Stimulated activated CD8-positive, alpha-beta memory T cell treated with anti-CD3 and anti-CD28 coated beads, Interleukin-4, amount 100 ng/mL, for 1 hour (primary cell): ENCODE results near the gene TEX22.

Experiments
- DNase-seq, 2 donors: peaks; one replicate each; pipeline ENCODE4 v3.0.0-alpha.2; 2020; ENCODE audit warnings: low read depth in 2 of 2, low spot score in 1 of 2

Gene TEX22

DNA sequence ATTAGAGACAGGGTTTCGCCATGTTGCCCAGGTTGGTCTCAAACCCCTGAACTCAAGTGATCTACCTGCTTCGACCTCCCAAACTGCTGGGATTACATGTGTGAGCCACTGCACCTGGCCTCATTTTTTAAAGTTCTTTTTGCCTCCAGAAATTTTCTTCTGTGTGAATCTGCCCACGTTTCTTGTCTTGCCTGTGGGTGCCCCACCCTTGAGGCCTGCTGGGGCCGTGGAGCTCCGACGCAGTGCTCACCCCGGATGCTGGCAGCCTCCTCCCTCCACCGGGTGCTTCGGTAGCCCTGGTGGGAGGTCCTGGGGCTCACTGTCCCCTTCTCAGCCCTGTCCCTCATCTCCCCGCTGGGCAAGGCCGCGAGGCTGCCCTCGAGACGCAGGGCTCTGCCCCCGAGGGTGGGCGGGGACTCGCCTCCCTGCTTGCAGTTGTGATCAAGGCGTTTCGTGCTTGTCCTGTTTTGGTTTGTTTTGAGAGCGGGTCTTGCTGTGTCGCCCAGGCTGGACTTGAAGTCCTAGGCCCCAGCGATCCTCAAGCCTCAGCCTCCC, 56.8 kb downstream of the TEX22 start:
- DNase-seq = no peak

DNA sequence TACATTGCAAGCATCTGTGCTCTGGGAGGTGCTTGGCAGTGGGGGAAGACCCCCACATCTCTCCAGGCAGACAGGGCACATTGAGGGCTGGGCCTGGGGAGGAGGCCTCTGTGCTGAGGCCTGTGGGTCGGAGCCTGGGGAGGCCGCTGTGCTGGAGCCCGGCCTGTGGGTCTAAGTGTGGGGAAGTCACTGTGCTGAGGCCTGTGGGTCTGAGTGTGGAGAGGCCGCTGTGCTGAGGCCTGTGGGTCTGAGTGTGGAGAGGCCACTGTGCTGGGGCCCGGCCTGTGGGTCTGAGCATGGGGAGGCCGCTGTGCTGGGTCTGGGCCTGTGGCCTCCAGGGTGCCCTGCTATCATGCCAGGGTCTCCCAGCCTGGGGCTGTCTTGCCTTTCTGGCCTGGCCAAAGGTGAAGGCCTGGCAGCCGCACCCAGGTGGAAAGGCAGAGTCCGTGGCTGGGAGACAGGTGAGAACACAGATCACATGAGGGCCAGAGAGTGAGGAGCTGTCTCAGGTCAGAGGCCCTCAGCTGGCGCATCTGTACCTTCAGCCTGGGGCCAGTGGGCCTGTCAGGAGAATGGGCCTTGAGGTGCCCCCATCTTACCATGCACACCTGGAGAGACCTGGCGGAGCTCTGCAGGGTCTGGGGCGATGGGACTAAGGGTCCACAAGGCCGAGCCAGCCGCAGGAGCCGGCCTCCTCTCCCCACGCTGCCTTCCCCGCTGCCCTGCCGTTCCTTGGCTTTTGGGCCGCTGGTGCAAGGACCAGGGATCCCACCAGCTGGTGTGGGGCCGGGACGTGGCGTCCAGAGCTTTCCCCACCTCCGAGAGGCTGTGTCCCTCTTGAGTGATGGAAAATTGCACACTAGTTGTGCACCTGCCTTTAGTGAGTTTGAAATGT, 57.7 kb downstream of the TEX22 start:
- DNase-seq = no peak

DNA sequence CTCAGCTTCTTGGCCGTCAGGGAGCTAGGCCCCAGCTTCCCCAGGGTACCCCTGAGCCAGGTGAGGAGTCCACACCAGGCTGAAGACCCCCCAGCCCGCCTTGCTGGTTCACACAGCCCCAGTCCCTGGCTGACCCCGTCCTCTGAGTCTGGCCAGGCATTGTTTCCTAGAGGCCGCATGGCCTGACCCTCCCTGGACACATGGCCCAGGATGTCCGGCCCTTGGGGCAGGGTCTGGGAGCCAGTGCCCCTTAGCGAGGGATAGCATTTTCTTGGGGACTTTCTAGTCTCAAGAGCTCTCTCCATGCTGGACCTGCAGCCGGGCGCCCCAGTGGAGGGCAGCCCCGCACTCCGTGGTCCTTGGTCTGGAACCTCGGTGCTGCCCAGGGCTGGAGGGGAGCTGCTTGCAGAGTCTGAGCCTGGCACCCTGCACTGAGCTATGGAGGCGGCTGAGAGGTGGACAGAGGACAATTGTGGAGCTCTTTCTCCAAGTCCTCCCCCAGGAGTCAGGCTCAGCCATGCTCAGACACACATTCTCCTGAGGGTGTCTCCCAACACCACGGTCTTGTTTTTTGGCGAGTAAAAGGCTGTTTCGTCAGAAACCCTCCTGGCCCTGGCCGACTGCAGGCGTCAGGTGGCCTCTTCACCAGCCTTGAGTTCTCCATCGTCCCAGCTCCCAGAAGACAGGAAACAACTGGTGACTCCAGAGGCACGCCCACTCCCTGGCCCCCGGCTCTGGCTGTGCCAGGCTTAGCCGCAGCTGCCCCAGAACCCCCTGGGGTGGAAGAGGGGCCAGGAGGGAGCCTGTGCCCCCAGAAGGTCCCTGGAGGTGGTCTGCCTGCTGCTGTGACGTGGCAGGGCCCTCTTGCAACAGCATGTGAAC, 58.6 kb downstream of the TEX22 start:
- no peak for DNase-seq

DNA sequence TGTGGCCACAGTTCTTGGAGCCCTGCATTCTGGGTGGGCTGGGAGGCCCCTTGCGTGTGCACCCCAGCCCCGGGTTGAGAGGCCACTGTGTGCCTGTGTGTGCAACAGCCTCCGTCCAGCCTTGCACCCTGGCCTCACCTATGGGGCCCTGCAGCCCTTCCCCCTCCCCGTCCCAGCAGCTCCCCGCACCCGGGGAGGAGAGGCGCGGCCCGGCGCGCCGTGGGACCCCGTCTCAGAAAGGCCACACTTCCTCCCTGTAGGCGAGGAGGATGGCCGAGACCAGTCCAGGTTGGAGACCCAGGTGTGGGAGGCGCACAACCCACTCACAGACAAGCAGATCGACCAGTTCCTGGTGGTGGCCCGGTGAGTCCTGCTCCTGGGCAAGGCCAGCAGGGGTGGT, 59.7 kb downstream of the TEX22 start:
- DNase-seq = no peak

DNA sequence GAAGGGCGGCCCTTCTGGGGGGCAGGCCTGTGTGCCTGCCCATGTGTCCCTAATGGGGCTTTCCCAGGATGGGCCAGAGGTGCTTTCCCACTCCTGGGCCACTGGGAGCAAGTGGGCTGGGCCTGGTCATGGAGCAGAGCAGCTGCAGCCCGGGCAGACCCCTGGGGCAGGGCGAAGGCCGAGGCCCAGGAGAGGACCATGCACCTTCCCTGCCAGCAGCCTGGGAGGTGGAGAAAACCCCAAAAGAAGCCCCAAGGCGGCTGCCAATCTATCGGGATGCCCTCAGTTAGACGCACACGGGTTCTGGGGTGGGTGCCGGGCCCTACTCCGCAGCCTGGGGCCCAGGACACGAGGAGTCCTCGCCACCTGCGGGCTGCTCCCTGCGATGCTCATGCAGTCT, 60.2 kb downstream of the TEX22 start:
- DNase-seq = no peak

DNA sequence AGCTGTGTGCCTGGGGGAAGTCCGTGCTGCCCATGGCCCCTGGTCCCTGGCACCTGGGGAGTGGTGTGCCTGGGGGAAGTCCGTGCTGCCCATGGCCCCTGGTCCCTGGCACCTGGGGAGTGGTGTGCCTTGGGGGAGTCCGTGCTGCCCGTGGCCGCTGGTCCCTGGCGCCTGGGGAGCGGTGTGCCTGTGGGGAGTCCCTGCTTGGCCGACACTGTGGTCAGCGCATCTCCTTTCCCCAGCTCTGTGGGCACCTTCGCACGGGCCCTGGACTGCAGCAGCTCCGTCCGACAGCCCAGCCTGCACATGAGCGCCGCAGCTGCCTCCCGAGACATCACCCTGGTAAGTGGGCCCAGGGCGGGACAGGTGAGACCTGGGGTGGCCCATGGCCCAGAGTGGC, 61.8 kb downstream of the TEX22 start:
- DNase-seq = no peak

DNA sequence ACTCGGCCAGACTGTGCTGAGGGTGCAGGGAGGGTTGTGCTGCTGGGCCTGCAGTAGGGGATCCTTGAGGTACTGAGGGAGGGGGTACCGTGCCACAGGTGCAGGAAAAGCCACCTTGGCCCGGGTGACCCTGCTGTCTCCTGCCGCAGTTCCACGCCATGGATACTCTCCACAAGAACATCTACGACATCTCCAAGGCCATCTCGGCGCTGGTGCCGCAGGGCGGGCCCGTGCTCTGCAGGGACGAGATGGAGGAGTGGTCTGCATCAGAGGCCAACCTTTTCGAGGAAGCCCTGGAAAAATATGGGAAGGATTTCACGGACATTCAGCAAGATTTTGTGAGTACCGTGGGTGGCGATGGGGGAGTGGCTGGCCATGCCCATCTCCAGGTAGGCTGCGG, 62.3 kb downstream of the TEX22 start:
- no peak for DNase-seq

DNA sequence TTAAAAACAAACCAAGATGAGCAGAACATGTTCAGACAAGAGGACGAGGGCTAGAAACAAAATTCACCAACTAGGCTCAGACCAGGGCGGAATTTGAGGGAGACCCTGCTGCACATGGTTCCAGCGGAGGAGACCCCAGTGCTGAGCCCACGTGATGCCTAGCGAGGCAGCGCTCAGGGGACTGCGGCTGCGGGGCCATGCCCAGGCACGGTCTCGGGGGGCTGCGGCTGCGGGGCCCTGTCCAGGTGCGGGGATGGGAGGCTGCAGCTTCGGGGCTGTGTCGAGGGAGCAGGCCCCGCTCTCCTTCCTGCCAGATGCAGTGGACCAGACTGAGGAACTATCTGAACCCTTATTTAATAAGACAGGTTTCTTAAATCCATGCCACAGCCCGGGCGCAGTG, 63.6 kb downstream of the TEX22 start:
- DNase-seq = no peak
